ENCODE results near the gene RNF25. TPM values are rescaled to one million over a fixed set of nuclear protein-coding genes. Genes with fewer than 3 reads are reported as not detected.

Gene RNF25
- total RNA-seq, 1 experiment from 2014 or later = 40.7 TPM

GRCh38 chr2:218701806-218702205 is 30.0 kb upstream of the RNF25 start:
- Mint-ChIP-seq H3K4me1 (peaks cover 9% of the 10 kb centered on the region in 2 experiments), H3K36me3 (ENCODE audit: insufficient read depth in 1 of 3, low read depth in 3 of 3) (peaks cover 4 to 27% (median 23%) of the 10 kb centered on the region in 3 experiments; a peak in 6 of 7 replicates), H3K4me3 (no peak overlapping the region), H3K27me3 (ENCODE audit: low read depth) (no peaks in the 10 kb centered on the region), H3K9me3 (no peaks in the 10 kb centered on the region), H3K27ac (peak overlapping the region in 2 of 3 experiments; percentile 4 to 59; a peak in 2 of 7 replicates)
- Histone ChIP-seq H3K27me3 (ENCODE audit: insufficient read depth, low read length) (no peaks in the 10 kb centered on the region), H3K9me3 (ENCODE audit: control insufficient read depth, low read depth, low read length) (no peaks in the 10 kb centered on the region), H3K14ac (ENCODE audit: insufficient read depth, low read length) (no peak overlapping the region), H4K5ac (ENCODE audit: insufficient read length, low read depth, low read length) (no peak overlapping the region), H3K27ac (ENCODE audit: insufficient read length, low read depth, low read length) (no peak overlapping the region), H3K18ac (ENCODE audit: insufficient read length, low read depth, low read length) (no peak overlapping the region), H2AK5ac (ENCODE audit: insufficient read length, low read length) (no peak overlapping the region), H3K23me2 (ENCODE audit: insufficient read length, low read depth, low read length, poor library complexity, severe bottlenecking) (no peaks in the 10 kb centered on the region), H4K91ac (ENCODE audit: insufficient read length, low read depth, low read length) (no peak overlapping the region), H3K56ac (ENCODE audit: insufficient read length, low read depth, low read length) (no peak overlapping the region), H4K20me1 (ENCODE audit: control insufficient read depth, insufficient read depth, insufficient read length) (no peaks in the 10 kb centered on the region), H2BK15ac (ENCODE audit: low read depth, low read length) (no peak overlapping the region), H2BK20ac (ENCODE audit: low read depth, low read length, poor library complexity, severe bottlenecking) (no peak overlapping the region), H3K79me1 (ENCODE audit: insufficient read depth, low read depth, low read length, poor library complexity, severe bottlenecking) (no peaks in the 10 kb centered on the region), H3K4me2 (ENCODE audit: insufficient read depth, insufficient read length, low read length) (no peak overlapping the region), H3K23ac (ENCODE audit: insufficient read length, low read depth, low read length) (no peak overlapping the region), H2BK12ac (ENCODE audit: insufficient read length, low read depth, low read length) (no peak overlapping the region), H3K4ac (ENCODE audit: low read depth, low read length) (no peak overlapping the region), H4K8ac (replicated peaks; ENCODE audit: insufficient read length, low read depth, low read length) (no peak overlapping the region), H2AFZ (ENCODE audit: low read length) (no peak overlapping the region), H2BK5ac (ENCODE audit: insufficient read length, low read length) (no peak overlapping the region), H3K9ac (ENCODE audit: extremely low read depth, insufficient read length, low read length) (no peak overlapping the region), H3K4me1 (ENCODE audit: insufficient read depth, low read length) (no peaks in the 10 kb centered on the region), H2BK120ac (ENCODE audit: low read depth, low read length, poor library complexity, severe bottlenecking) (no peak overlapping the region), H3T11ph (ENCODE audit: low read length) (no peak overlapping the region), H3K79me2 (ENCODE audit: insufficient read depth, low read length) (no peaks in the 10 kb centered on the region)
- no peak for TF ChIP-seq CTCF (conservative IDR thresholded peaks at IDR 0.05)
- no CpG with 5 or more reads among the region's 2 CpGs for WGBS (ENCODE audit: extremely low coverage, insufficient read length, low lambda C conversion rate)
- no peak for DNase-seq

All from H9 (cell line).